Astrocyte (in vitro differentiated cells and primary cell): Measurements from ENCODE around the gene ITPA. TPM values are rescaled to one million over a fixed set of nuclear protein-coding genes. Genes with fewer than 3 reads are reported as not detected.

Source experiments
- DNase-seq: peaks from one replicate; pipeline ENCODE4 v3.0.0-alpha.2; 2010; ENCODE audit warnings: low read depth
- FAIRE-seq: peaks from 2 replicates; lab custom pipeline; 2011; peaks lifted over from hg19 to GRCh38; lab: Jason Lieb, UNC
- H2AFZ ChIP-seq: 2 replicates; pipeline ENCODE4 v1.6.0; 2012; ENCODE audit warnings: low read depth, low read length, inconsistent platforms
- H3K27ac ChIP-seq: 2 replicates; pipeline ENCODE4 v1.5.1; 2011; ENCODE audit warnings: low read depth, low read length, inconsistent platforms
- H3K27me3 ChIP-seq: 2 replicates; pipeline ENCODE4 v1.6.0; 2011; ENCODE audit warnings: low read length, inconsistent platforms; ENCODE audit not compliant: insufficient read depth
- H3K36me3 ChIP-seq: 2 replicates; pipeline ENCODE4 v1.5.1; 2011; ENCODE audit warnings: low read length, inconsistent platforms; ENCODE audit not compliant: insufficient read depth
- H3K4me1 ChIP-seq: 2 replicates; pipeline ENCODE4 v1.5.1; 2011; ENCODE audit warnings: low read length, inconsistent platforms; ENCODE audit not compliant: insufficient read depth
- H3K4me2 ChIP-seq: 2 replicates; pipeline ENCODE4 v1.6.0; 2012; ENCODE audit warnings: low read length, inconsistent platforms
- H3K4me3 ChIP-seq: 2 replicates; pipeline ENCODE4 v1.5.1; 2011; ENCODE audit warnings: low read depth, mild to moderate bottlenecking, low read length, inconsistent platforms; ENCODE audit not compliant: insufficient read depth
- H3K79me2 ChIP-seq: 2 replicates; pipeline ENCODE4 v1.6.0; 2012; ENCODE audit warnings: mild to moderate bottlenecking, low read length, inconsistent platforms; ENCODE audit not compliant: insufficient read depth
- H3K9ac ChIP-seq: 2 replicates; pipeline ENCODE4 v1.6.0; 2012; ENCODE audit warnings: mild to moderate bottlenecking, low read length, inconsistent platforms
- H3K9me3 ChIP-seq: 2 replicates; pipeline ENCODE4 v1.5.1; 2012; ENCODE audit warnings: low read depth, mild to moderate bottlenecking, low read length, inconsistent platforms; ENCODE audit not compliant: insufficient read depth
- H4K20me1 ChIP-seq: 2 replicates; pipeline ENCODE4 v1.6.0; 2012; ENCODE audit warnings: low read length, inconsistent platforms; ENCODE audit not compliant: insufficient read depth
- H3K27ac Mint-ChIP-seq: one replicate; pipeline ENCODE4 v1.8.0; 2021; ENCODE audit warnings: mild to moderate bottlenecking, mixed read lengths; ENCODE audit not compliant: unreplicated experiment
- H3K27me3 Mint-ChIP-seq: one replicate; pipeline ENCODE4 v1.8.0; 2021; ENCODE audit warnings: low read depth, mixed read lengths; ENCODE audit not compliant: unreplicated experiment
- H3K36me3 Mint-ChIP-seq: one replicate; pipeline ENCODE4 v1.8.0; 2021; ENCODE audit warnings: low read depth, mixed read lengths; ENCODE audit not compliant: unreplicated experiment
- H3K4me1 Mint-ChIP-seq: one replicate; pipeline ENCODE4 v1.8.0; 2021; ENCODE audit warnings: low read depth, mixed read lengths; ENCODE audit not compliant: unreplicated experiment
- H3K4me3 Mint-ChIP-seq: one replicate; pipeline ENCODE4 v1.8.0; 2021; ENCODE audit warnings: mild to moderate bottlenecking, moderate library complexity, mixed read lengths; ENCODE audit not compliant: unreplicated experiment
- H3K9me3 Mint-ChIP-seq: one replicate; pipeline ENCODE4 v1.8.0; 2021; ENCODE audit warnings: mild to moderate bottlenecking, mixed read lengths; ENCODE audit not compliant: unreplicated experiment
- EZH2 ChIP-seq: IDR thresholded peaks from 2 replicates; pipeline ENCODE4 v1.6.1; 2012; ENCODE audit warnings: mild to moderate bottlenecking, low read length, inconsistent platforms; ENCODE audit not compliant: insufficient read depth
- total RNA-seq: library from RNA; stranded (reverse); gene quantifications from 2 replicates; pipeline ENCODE4 v1.2.1, GENCODE V29; 2021
- TF ChIP-seq, protein P1 (sequence below): IDR thresholded peaks from 2 replicates; pipeline ENCODE4 v1.5.1; 2011; ENCODE audit warnings: low read depth, mild to moderate bottlenecking, inconsistent platforms, low read length, moderate library complexity; ENCODE audit not compliant: insufficient read depth

Gene ITPA
- total RNA-seq, 1 donor from 2014 or later = 55.5 TPM

DNA sequence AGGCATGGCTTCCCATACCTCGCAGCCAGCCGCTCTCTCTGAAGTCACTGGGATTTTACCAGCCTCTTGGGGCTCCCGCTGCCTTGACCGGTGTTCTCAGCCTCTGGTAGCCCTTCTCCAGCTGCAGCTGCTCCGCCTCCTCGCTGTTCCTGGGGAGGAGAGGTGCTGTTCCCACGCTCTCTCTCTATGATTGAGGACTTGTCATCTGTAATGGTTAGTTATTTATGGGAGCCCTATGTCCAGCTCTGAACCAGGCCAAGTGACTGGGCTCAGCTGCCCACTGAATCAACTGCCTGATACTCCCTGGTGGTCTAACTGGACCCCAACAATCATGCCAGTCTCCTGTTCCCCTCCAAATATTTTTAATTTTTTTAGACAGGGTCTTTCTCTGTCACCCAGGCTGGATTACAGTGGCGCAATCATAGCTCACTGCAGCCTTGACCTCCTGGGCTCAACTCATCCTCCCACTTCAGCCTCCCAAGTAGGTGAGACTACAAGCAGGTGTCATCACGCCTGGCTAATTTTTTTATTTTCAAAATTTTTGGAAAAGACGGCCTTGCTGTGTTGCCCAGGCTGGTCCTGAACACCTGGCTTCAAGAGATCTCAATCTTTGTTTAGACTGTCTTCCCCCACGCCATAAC lies 34.5 kb downstream of the ITPA start:
- Histone ChIP-seq H3K4me2 (no peak overlapping the region), H3K27ac (no peak overlapping the region), H3K9ac (no peak overlapping the region), H3K36me3 (no peaks in the 10 kb centered on the region), H3K79me2 (no peaks in the 10 kb centered on the region), H3K4me1 (peaks cover 12% of the 10 kb centered on the region), H3K27me3 (peaks cover 19% of the 10 kb centered on the region), H3K9me3 (no peaks in the 10 kb centered on the region), H4K20me1 (no peaks in the 10 kb centered on the region), H2AFZ (no peak overlapping the region), H3K4me3 (no peak overlapping the region)
- H3K9me3 Mint-ChIP-seq = no peaks in the 10 kb centered on the region
- no peak overlapping the region for H3K4me3 Mint-ChIP-seq
- no peak for FAIRE-seq
- DNase-seq = no peak
- H3K36me3 Mint-ChIP-seq = peaks cover 2% of the 10 kb centered on the region
- peaks cover 23% of the 10 kb centered on the region for H3K27me3 Mint-ChIP-seq
- H3K27ac Mint-ChIP-seq = no peak overlapping the region
- H3K4me1 Mint-ChIP-seq = no peaks in the 10 kb centered on the region
- no peak for TF ChIP-seq EZH2
- TF ChIP-seq, protein P1, sequence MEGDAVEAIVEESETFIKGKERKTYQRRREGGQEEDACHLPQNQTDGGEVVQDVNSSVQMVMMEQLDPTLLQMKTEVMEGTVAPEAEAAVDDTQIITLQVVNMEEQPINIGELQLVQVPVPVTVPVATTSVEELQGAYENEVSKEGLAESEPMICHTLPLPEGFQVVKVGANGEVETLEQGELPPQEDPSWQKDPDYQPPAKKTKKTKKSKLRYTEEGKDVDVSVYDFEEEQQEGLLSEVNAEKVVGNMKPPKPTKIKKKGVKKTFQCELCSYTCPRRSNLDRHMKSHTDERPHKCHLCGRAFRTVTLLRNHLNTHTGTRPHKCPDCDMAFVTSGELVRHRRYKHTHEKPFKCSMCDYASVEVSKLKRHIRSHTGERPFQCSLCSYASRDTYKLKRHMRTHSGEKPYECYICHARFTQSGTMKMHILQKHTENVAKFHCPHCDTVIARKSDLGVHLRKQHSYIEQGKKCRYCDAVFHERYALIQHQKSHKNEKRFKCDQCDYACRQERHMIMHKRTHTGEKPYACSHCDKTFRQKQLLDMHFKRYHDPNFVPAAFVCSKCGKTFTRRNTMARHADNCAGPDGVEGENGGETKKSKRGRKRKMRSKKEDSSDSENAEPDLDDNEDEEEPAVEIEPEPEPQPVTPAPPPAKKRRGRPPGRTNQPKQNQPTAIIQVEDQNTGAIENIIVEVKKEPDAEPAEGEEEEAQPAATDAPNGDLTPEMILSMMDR = no peak

DNA sequence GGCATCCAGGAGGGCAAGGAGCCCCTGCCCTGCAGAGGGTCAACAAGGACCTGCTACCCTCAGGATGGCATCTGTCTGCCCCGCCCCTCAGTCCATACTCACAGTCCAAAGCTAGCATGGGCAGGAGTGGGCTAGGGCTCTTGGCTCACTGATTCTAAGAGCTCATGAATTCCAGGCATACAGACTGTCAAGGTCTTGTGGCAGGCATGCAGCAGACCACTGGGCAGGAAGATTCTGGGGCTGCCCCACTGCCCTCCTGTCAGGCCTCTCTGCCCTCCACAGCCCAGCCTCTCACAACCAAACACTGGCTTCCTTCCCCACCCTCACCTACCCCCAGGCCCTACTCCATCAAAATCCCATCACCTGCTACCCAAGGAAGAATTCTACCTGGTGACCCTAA lies 35.3 kb downstream of the ITPA start:
- H3K9ac ChIP-seq = no peak overlapping the region
- Mint-ChIP-seq H3K4me3 (no peak overlapping the region), H3K36me3 (peaks cover 2% of the 10 kb centered on the region), H3K27ac (no peak overlapping the region), H3K4me1 (no peaks in the 10 kb centered on the region), H3K9me3 (no peaks in the 10 kb centered on the region), H3K27me3 (peaks cover 20% of the 10 kb centered on the region)
- peaks cover 19% of the 10 kb centered on the region for H3K27me3 ChIP-seq
- no peaks in the 10 kb centered on the region for H3K9me3 ChIP-seq
- no peak for TF ChIP-seq EZH2
- TF ChIP-seq, protein P1 = no peak
- H3K36me3 ChIP-seq = no peaks in the 10 kb centered on the region
- H4K20me1 ChIP-seq = no peaks in the 10 kb centered on the region
- peaks cover 12% of the 10 kb centered on the region for H3K4me1 ChIP-seq
- no peak overlapping the region for H2AFZ ChIP-seq
- DNase-seq (no peak), FAIRE-seq (no peak)
- H3K4me2 ChIP-seq = no peak overlapping the region
- no peak overlapping the region for H3K27ac ChIP-seq
- H3K4me3 ChIP-seq = no peak overlapping the region
- no peaks in the 10 kb centered on the region for H3K79me2 ChIP-seq

DNA sequence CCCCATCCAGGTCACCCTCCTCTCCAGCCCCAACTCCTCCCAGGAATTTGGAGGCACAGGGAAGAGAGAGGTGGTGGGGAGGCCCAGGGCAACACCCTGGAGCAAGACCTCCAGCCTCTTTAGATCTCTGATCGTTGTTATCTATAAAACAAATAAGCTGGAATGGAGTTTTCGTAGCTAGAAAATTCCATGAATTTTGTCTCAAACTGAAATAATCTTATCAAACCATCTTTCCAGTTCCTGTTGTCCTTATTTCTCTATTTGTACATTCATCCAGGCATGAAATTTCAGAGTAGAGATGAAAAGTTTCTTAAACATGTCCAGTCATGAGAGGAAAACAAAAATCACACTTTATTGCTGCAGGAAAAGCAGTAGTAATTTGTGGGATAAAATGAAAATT lies 35.9 kb downstream of the ITPA start:
- Mint-ChIP-seq H3K36me3 (peaks cover 2% of the 10 kb centered on the region), H3K4me3 (no peak overlapping the region), H3K4me1 (no peaks in the 10 kb centered on the region), H3K27me3 (peaks cover 19% of the 10 kb centered on the region), H3K9me3 (no peaks in the 10 kb centered on the region), H3K27ac (no peak overlapping the region)
- Histone ChIP-seq H3K27me3 (peaks cover 20% of the 10 kb centered on the region), H4K20me1 (no peaks in the 10 kb centered on the region), H3K36me3 (no peaks in the 10 kb centered on the region), H3K9me3 (no peaks in the 10 kb centered on the region), H3K4me2 (no peak overlapping the region), H2AFZ (no peak overlapping the region), H3K4me1 (peaks cover 10% of the 10 kb centered on the region), H3K9ac (no peak overlapping the region), H3K79me2 (no peaks in the 10 kb centered on the region), H3K27ac (no peak overlapping the region), H3K4me3 (no peak overlapping the region)
- TF ChIP-seq, protein P1 = no peak
- no peak for TF ChIP-seq EZH2
- FAIRE-seq = no peak
- no peak for DNase-seq
